H1 (cell line): ENCODE data around the gene FNIP2. TPM values are rescaled to one million over a fixed set of nuclear protein-coding genes. Genes with fewer than 3 reads are reported as not detected.

Experiments
- CTCF ChIA-PET: fragments of 300-600 bp; sonication (Branson Sonifier 250); formaldehyde crosslinking; loops from one replicate; lab custom pipeline; 2021; ENCODE audit not compliant: partially characterized antibody; lab: Charles Lee
- POLR2A ChIA-PET: fragments of 300-600 bp; sonication (Branson Sonifier 250); formaldehyde crosslinking; loops from one replicate; lab custom pipeline; 2021; ENCODE audit warnings: inconsistent platforms; ENCODE audit not compliant: partially characterized antibody; lab: Charles Lee
- DNase-seq, 2 experiments: peaks; one replicate each; pipeline versions ENCODE4 v3.0.0 to v3.0.0-alpha.2; 2010 to 2022; ENCODE audit warnings: low spot score in 2 of 2, low read depth in 1 of 2, mixed read lengths in 1 of 2
- FAIRE-seq: peaks from 2 replicates; lab custom pipeline; 2011; peaks lifted over from hg19 to GRCh38; lab: Jason Lieb, UNC
- H2AFZ ChIP-seq: 2 replicates; pipeline ENCODE4 v1.8.1; 2012; ENCODE audit warnings: low read length, inconsistent platforms
- H2AK5ac ChIP-seq: 2 replicates; pipeline ENCODE4 v1.6.1; 2013; ENCODE audit warnings: low read depth, low read length
- H2BK120ac ChIP-seq: replicated peaks from 2 replicates; pipeline ENCODE3; 2013; ENCODE audit warnings: low read depth, low read length, inconsistent platforms
- H2BK12ac ChIP-seq: 2 replicates; pipeline ENCODE4 v1.6.1; 2013; ENCODE audit warnings: low read depth, low read length
- H2BK15ac ChIP-seq: 2 replicates; pipeline ENCODE4 v1.6.1; 2013; ENCODE audit warnings: low read length
- H2BK20ac ChIP-seq: 2 replicates; pipeline ENCODE4 v1.6.1; 2013; ENCODE audit warnings: low read length
- H2BK5ac ChIP-seq: 2 replicates; pipeline ENCODE4 v1.6.1; 2013; ENCODE audit warnings: low read depth, low read length
- H3K14ac ChIP-seq: 2 replicates; pipeline ENCODE4 v1.6.1; 2013; ENCODE audit warnings: inconsistent platforms; ENCODE audit not compliant: insufficient read length
- H3K18ac ChIP-seq: 2 replicates; pipeline ENCODE4 v1.6.1; 2013; ENCODE audit warnings: low read length; ENCODE audit errors: extremely low read depth
- H3K23ac ChIP-seq: 2 replicates; pipeline ENCODE4 v1.6.1; 2013; ENCODE audit warnings: inconsistent platforms; ENCODE audit not compliant: insufficient read length
- H3K23me2 ChIP-seq: 2 replicates; pipeline ENCODE4 v1.6.1; 2013; ENCODE audit warnings: low read depth, low read length
- H3K27ac ChIP-seq: 2 replicates; pipeline ENCODE4 v1.6.1; 2011; ENCODE audit warnings: low read depth, low read length, inconsistent platforms
- H3K27me3 ChIP-seq, 4 experiments: replicated peaks in 1 of 4; 1 replicate in 1 of 4; 2 replicates in 3 of 4; pipeline versions ENCODE4 v1.6.1 to v1.8.1; 2011 to 2013; ENCODE audit warnings: low read length in 3 of 4, mild to moderate bottlenecking in 3 of 4, inconsistent platforms in 2 of 4, mixed read lengths in 2 of 4, moderate library complexity in 1 of 4; ENCODE audit not compliant: control insufficient read depth in 3 of 4, insufficient read depth in 3 of 4; ENCODE audit errors: extremely low read depth in 1 of 4
- H3K36me3 ChIP-seq, 4 experiments: 2 replicates each; pipeline versions ENCODE4 v1.6.1 to v1.8.1; 2011 to 2013; ENCODE audit warnings: mild to moderate bottlenecking in 4 of 4, low read length in 3 of 4, moderate library complexity in 2 of 4, control low read depth in 1 of 4, inconsistent platforms in 1 of 4; ENCODE audit not compliant: insufficient read depth in 4 of 4, control insufficient read depth in 2 of 4
- H3K4ac ChIP-seq: replicated peaks from 2 replicates; pipeline ENCODE3; 2013; ENCODE audit warnings: low read length, low read depth, mixed read lengths, inconsistent platforms; ENCODE audit not compliant: insufficient read length
- H3K4me1 ChIP-seq, 4 experiments: replicated peaks in 1 of 4; 1 replicate in 1 of 4; 2 replicates in 3 of 4; pipeline versions ENCODE4 v1.6.1 to v1.8.1; 2011 to 2013; ENCODE audit warnings: low read length in 3 of 4, inconsistent platforms in 2 of 4, mixed read lengths in 1 of 4; ENCODE audit not compliant: insufficient read depth in 4 of 4, control insufficient read depth in 3 of 4
- H3K4me2 ChIP-seq, 2 experiments: 2 replicates each; pipeline versions ENCODE4 v1.6.1 to v1.8.1; 2011 to 2013; ENCODE audit warnings: low read depth in 2 of 2, low read length in 2 of 2, control low read depth in 1 of 2, inconsistent platforms in 1 of 2, mild to moderate bottlenecking in 1 of 2; ENCODE audit not compliant: insufficient read depth in 1 of 2
- H3K4me3 ChIP-seq, 4 experiments: fragments of 200-600, 300-600 bp in 1 of 4; sonication (generic), shearing (Covaris generic), sonication (Bioruptor Twin) in 1 of 4; 2 replicates each; pipeline versions ENCODE4 v1.5.1 to v1.8.1; 2011 to 2016; ENCODE audit warnings: low read length in 4 of 4, low read depth in 3 of 4, control low read depth in 2 of 4, inconsistent platforms in 2 of 4, mild to moderate bottlenecking in 2 of 4, mixed read lengths in 1 of 4, moderate library complexity in 1 of 4; ENCODE audit not compliant: insufficient read depth in 2 of 4; ENCODE audit errors: extremely low read depth in 1 of 4
- H3K56ac ChIP-seq: replicated peaks from 2 replicates; pipeline ENCODE3; 2013; ENCODE audit warnings: low read depth, mild to moderate bottlenecking, mixed read lengths, low read length, inconsistent platforms; ENCODE audit not compliant: insufficient read length
- H3K79me1 ChIP-seq: 2 replicates; pipeline ENCODE4 v1.6.1; 2013; ENCODE audit warnings: low read depth, low read length, control low read depth
- H3K79me2 ChIP-seq, 2 experiments: 2 replicates each; pipeline versions ENCODE4 v1.6.1 to v1.8.1; 2012 to 2013; ENCODE audit warnings: low read length in 2 of 2, mild to moderate bottlenecking in 2 of 2, inconsistent platforms in 1 of 2; ENCODE audit not compliant: insufficient read depth in 2 of 2, control insufficient read depth in 1 of 2
- H3K9ac ChIP-seq, 4 experiments: replicated peaks in 1 of 4; 1 replicate in 1 of 4; 2 replicates in 3 of 4; pipeline versions ENCODE4 v1.6.1 to v1.8.1; 2011 to 2013; ENCODE audit warnings: low read depth in 3 of 4, low read length in 3 of 4, control low read depth in 2 of 4, mild to moderate bottlenecking in 2 of 4, moderate library complexity in 2 of 4, inconsistent platforms in 1 of 4; ENCODE audit errors: extremely low read depth in 1 of 4
- H3K9me3 ChIP-seq, 2 experiments: 2 replicates each; pipeline versions ENCODE4 v1.6.1 to v1.8.1; 2012 to 2013; ENCODE audit warnings: mild to moderate bottlenecking in 2 of 2, moderate library complexity in 2 of 2, control low read depth in 1 of 2, inconsistent platforms in 1 of 2, low read depth in 1 of 2, low read length in 1 of 2, mixed read lengths in 1 of 2; ENCODE audit not compliant: insufficient read depth in 2 of 2
- H4K20me1 ChIP-seq, 2 experiments: replicated peaks in 1 of 2; 2 replicates each; pipeline versions ENCODE3 to v1.8.1; 2011 to 2013; ENCODE audit warnings: inconsistent platforms in 2 of 2, low read length in 2 of 2, mild to moderate bottlenecking in 1 of 2; ENCODE audit not compliant: insufficient read depth in 2 of 2, control insufficient read depth in 1 of 2
- H4K5ac ChIP-seq: 2 replicates; pipeline ENCODE4 v1.6.1; 2013; ENCODE audit warnings: low read length, low read depth, mixed read lengths, inconsistent platforms; ENCODE audit not compliant: insufficient read length
- H4K8ac ChIP-seq: 2 replicates; pipeline ENCODE4 v1.8.0; 2013; ENCODE audit warnings: mild to moderate bottlenecking, moderate library complexity, low read length, inconsistent platforms; ENCODE audit not compliant: insufficient read depth; ENCODE audit errors: extremely low read depth
- H4K91ac ChIP-seq: replicated peaks from 2 replicates; pipeline ENCODE3; 2013; ENCODE audit warnings: low read length, mixed read lengths, inconsistent platforms; ENCODE audit not compliant: insufficient read length
- GTF2F1 ChIP-seq: IDR thresholded peaks from 2 replicates; pipeline ENCODE4 v1.6.1; 2012; ENCODE audit warnings: low read depth, low read length, improper control_type of control experiment, borderline replicate concordance
- JUND ChIP-seq: IDR thresholded peaks from 2 replicates; pipeline ENCODE4 v1.6.1; 2011; ENCODE audit warnings: mild to moderate bottlenecking, improper control_type of control experiment, low read length
- MAFK ChIP-seq: IDR thresholded peaks from 2 replicates; pipeline ENCODE4 v1.6.1; 2012; ENCODE audit warnings: low read depth, mild to moderate bottlenecking, improper control_type of control experiment, low read length
- SIRT6 ChIP-seq: IDR thresholded peaks from one replicate; pipeline ENCODE4 v1.7.1; 2012; ENCODE audit warnings: low read length, inconsistent platforms
- TCF12 ChIP-seq: IDR thresholded peaks from 2 replicates; pipeline ENCODE4 v1.6.1; 2011; ENCODE audit warnings: low read depth, mild to moderate bottlenecking, low read length
- TEAD4 ChIP-seq: IDR thresholded peaks from 2 replicates; pipeline ENCODE4 v1.6.1; 2012; ENCODE audit warnings: low read depth, low read length, inconsistent platforms, mixed read lengths
- ZNF274 ChIP-seq: IDR thresholded peaks from 2 replicates; pipeline ENCODE4 v1.7.0; 2012; ENCODE audit warnings: low read length, borderline replicate concordance; ENCODE audit errors: extremely low read depth
- WGBS, 2 experiments: shearing (Covaris generic) in 1 of 2; methylation state at CpG; one replicate each; pipeline versions ENCODE4 v1.1.6 to v1.1.7; 2013 to 2015; ENCODE audit warnings: low lambda C conversion rate in 2 of 2, mixed read lengths in 2 of 2, inconsistent platforms in 1 of 2, low coverage in 1 of 2, missing lambda C conversion rate in 1 of 2; ENCODE audit not compliant: insufficient replicate concordance in 2 of 2, insufficient coverage in 1 of 2, insufficient read length in 1 of 2; ENCODE audit errors: extremely low coverage in 1 of 2, missing lambda C conversion rate in 1 of 2; 5-methylcytosine and 5-hydroxymethylcytosine counted together
- polyA plus RNA-seq, 7 experiments: library from polyadenylated mRNA; depleted of rRNA in 3 of 7; stranded (reverse) in 5 of 7; unstranded in 2 of 7; fragments of >200 nt in 5 of 7; fragments of 200-250 nt in 2 of 7; gene quantifications; 1 replicate in 5 of 7; 2 replicates in 1 of 7; 4 replicates in 1 of 7; pipeline versions ENCODE4 v1.2.1 to v1.2.3, GENCODE V29; 2011 to 2013; ENCODE audit warnings: missing spikeins in 2 of 7, mixed read lengths in 2 of 7
- total RNA-seq: library from RNA; stranded (reverse); fragmentation: NEBNext Ultra II Directional; extraction: Animal tissue kit (Norgen Biotek cat#: 25700); gene quantifications from 2 replicates; pipeline ENCODE4 v1.2.1, GENCODE V29; 2021
- TF ChIP-seq, protein P1 (sequence below), 3 experiments: IDR thresholded peaks; 1 replicate in 2 of 3; 2 replicates in 1 of 3; pipeline versions ENCODE4 v1.5.1 to v1.6.1; 2011; ENCODE audit warnings: low read length in 3 of 3, mild to moderate bottlenecking in 3 of 3, inconsistent platforms in 2 of 3, low read depth in 1 of 3, moderate library complexity in 1 of 3; ENCODE audit not compliant: insufficient read depth in 1 of 3; ENCODE audit errors: control extremely low read depth in 1 of 3
- TF ChIP-seq, protein P2 (sequence below): IDR thresholded peaks from 2 replicates; pipeline ENCODE4 v1.6.1; 2011; ENCODE audit warnings: low read length, improper control_type of control experiment

FNIP2 gene
- total and polyA plus RNA-seq, 2 of the 8 experiments (the other 6 are each of a cell fraction or from before 2014, with no cell fraction given) = 4.0 to 13.0 TPM

- Histone ChIP-seq H4K91ac (no peak overlapping the region), H3K9me3 (no peaks in the 10 kb centered on the region), H3K4me2 (no peak overlapping the region), H3K79me1 (no peaks in the 10 kb centered on the region), H2BK12ac (no peak overlapping the region), H2BK20ac (no peak overlapping the region), H3K23me2 (no peaks in the 10 kb centered on the region), H2AK5ac (no peak overlapping the region), H2BK15ac (no peak overlapping the region), H3K14ac (no peak overlapping the region), H3K9ac (no peak overlapping the region), H3K36me3 (no peaks in the 10 kb centered on the region), H3K4me1 (peaks cover 0 to 2% (median under 1%) of the 10 kb centered on the region in 4 experiments; a peak in 3 of 7 replicates), H3K56ac (no peak overlapping the region), H3K4me3 (no peak overlapping the region), H3K27me3 (no peaks in the 10 kb centered on the region), H2BK120ac (no peak overlapping the region), H3K27ac (no peak overlapping the region), H4K8ac (no peak overlapping the region), H2AFZ (no peak overlapping the region), H3K23ac (no peak overlapping the region), H4K5ac (no peak overlapping the region), H3K79me2 (peaks cover 0 to 33% of the 10 kb centered on the region in 2 experiments; a peak in 3 of 4 replicates), H3K18ac (no peak overlapping the region), H2BK5ac (no peak overlapping the region), H3K4ac (no peak overlapping the region), H4K20me1 (peaks cover 0 to 2% of the 10 kb centered on the region in 2 experiments)
- ChIA-PET POLR2A (no interaction called here), CTCF (interaction anchor here (1.6 kb wide), 1 partner anchor 8 kb away, joined by 5 read pairs; the partner anchor contains the start of gene FNIP2)
- DNase-seq = no peak
- WGBS, 2 experiments = 73% methylated on average over 6 of the region's 6 CpGs; no CpG with 5 or more reads in 1 of the 2 experiments
- no peak for FAIRE-seq
- TF ChIP-seq, protein P1, sequence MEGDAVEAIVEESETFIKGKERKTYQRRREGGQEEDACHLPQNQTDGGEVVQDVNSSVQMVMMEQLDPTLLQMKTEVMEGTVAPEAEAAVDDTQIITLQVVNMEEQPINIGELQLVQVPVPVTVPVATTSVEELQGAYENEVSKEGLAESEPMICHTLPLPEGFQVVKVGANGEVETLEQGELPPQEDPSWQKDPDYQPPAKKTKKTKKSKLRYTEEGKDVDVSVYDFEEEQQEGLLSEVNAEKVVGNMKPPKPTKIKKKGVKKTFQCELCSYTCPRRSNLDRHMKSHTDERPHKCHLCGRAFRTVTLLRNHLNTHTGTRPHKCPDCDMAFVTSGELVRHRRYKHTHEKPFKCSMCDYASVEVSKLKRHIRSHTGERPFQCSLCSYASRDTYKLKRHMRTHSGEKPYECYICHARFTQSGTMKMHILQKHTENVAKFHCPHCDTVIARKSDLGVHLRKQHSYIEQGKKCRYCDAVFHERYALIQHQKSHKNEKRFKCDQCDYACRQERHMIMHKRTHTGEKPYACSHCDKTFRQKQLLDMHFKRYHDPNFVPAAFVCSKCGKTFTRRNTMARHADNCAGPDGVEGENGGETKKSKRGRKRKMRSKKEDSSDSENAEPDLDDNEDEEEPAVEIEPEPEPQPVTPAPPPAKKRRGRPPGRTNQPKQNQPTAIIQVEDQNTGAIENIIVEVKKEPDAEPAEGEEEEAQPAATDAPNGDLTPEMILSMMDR (IDR thresholded peaks at IDR 0.05; ENCODE audit: control extremely low read depth in 1 of 3, insufficient read depth in 1 of 3, low read depth in 1 of 3, low read length in 3 of 3) = no peak
- TF ChIP-seq GTF2F1 = no peak
- TF ChIP-seq, protein P2, sequence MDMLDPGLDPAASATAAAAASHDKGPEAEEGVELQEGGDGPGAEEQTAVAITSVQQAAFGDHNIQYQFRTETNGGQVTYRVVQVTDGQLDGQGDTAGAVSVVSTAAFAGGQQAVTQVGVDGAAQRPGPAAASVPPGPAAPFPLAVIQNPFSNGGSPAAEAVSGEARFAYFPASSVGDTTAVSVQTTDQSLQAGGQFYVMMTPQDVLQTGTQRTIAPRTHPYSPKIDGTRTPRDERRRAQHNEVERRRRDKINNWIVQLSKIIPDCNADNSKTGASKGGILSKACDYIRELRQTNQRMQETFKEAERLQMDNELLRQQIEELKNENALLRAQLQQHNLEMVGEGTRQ = no peak
- no peak for TF ChIP-seq JUND
- no peak for TF ChIP-seq TCF12
- TF ChIP-seq MAFK = no peak
- TF ChIP-seq SIRT6 = no peak
- no peak for TF ChIP-seq TEAD4
- TF ChIP-seq ZNF274 = no peak
Observed at GRCh38 chr4:158777423-158778155, 8.8 kb downstream of the FNIP2 start.
